H1 (cell line): ENCODE results near the gene TMEM255B. TPM values are rescaled to one million over a fixed set of nuclear protein-coding genes. Genes with fewer than 3 reads are reported as not detected.

Experiments
- CTCF ChIA-PET: fragments of 300-600 bp; sonication (Branson Sonifier 250); formaldehyde crosslinking; loops from one replicate; lab custom pipeline; 2021; ENCODE audit not compliant: partially characterized antibody; lab: Charles Lee
- POLR2A ChIA-PET: fragments of 300-600 bp; sonication (Branson Sonifier 250); formaldehyde crosslinking; loops from one replicate; lab custom pipeline; 2021; ENCODE audit warnings: inconsistent platforms; ENCODE audit not compliant: partially characterized antibody; lab: Charles Lee
- DNase-seq, 2 experiments: peaks; one replicate each; pipeline versions ENCODE4 v3.0.0 to v3.0.0-alpha.2; 2010 to 2022; ENCODE audit warnings: low spot score in 2 of 2, low read depth in 1 of 2, mixed read lengths in 1 of 2
- FAIRE-seq: peaks from 2 replicates; lab custom pipeline; 2011; peaks lifted over from hg19 to GRCh38; lab: Jason Lieb, UNC
- H2AFZ ChIP-seq: 2 replicates; pipeline ENCODE4 v1.8.1; 2012; ENCODE audit warnings: low read length, inconsistent platforms
- H2AK5ac ChIP-seq: 2 replicates; pipeline ENCODE4 v1.6.1; 2013; ENCODE audit warnings: low read depth, low read length
- H2BK120ac ChIP-seq: replicated peaks from 2 replicates; pipeline ENCODE3; 2013; ENCODE audit warnings: low read depth, low read length, inconsistent platforms
- H2BK12ac ChIP-seq: 2 replicates; pipeline ENCODE4 v1.6.1; 2013; ENCODE audit warnings: low read depth, low read length
- H2BK15ac ChIP-seq: 2 replicates; pipeline ENCODE4 v1.6.1; 2013; ENCODE audit warnings: low read length
- H2BK20ac ChIP-seq: 2 replicates; pipeline ENCODE4 v1.6.1; 2013; ENCODE audit warnings: low read length
- H2BK5ac ChIP-seq: 2 replicates; pipeline ENCODE4 v1.6.1; 2013; ENCODE audit warnings: low read depth, low read length
- H3K14ac ChIP-seq: 2 replicates; pipeline ENCODE4 v1.6.1; 2013; ENCODE audit warnings: inconsistent platforms; ENCODE audit not compliant: insufficient read length
- H3K18ac ChIP-seq: 2 replicates; pipeline ENCODE4 v1.6.1; 2013; ENCODE audit warnings: low read length; ENCODE audit errors: extremely low read depth
- H3K23ac ChIP-seq: 2 replicates; pipeline ENCODE4 v1.6.1; 2013; ENCODE audit warnings: inconsistent platforms; ENCODE audit not compliant: insufficient read length
- H3K23me2 ChIP-seq: 2 replicates; pipeline ENCODE4 v1.6.1; 2013; ENCODE audit warnings: low read depth, low read length
- H3K27ac ChIP-seq: 2 replicates; pipeline ENCODE4 v1.6.1; 2011; ENCODE audit warnings: low read depth, low read length, inconsistent platforms
- H3K27me3 ChIP-seq, 4 experiments: replicated peaks in 1 of 4; 1 replicate in 1 of 4; 2 replicates in 3 of 4; pipeline versions ENCODE4 v1.6.1 to v1.8.1; 2011 to 2013; ENCODE audit warnings: low read length in 3 of 4, mild to moderate bottlenecking in 3 of 4, inconsistent platforms in 2 of 4, mixed read lengths in 2 of 4, moderate library complexity in 1 of 4; ENCODE audit not compliant: control insufficient read depth in 3 of 4, insufficient read depth in 3 of 4; ENCODE audit errors: extremely low read depth in 1 of 4
- H3K36me3 ChIP-seq, 4 experiments: 2 replicates each; pipeline versions ENCODE4 v1.6.1 to v1.8.1; 2011 to 2013; ENCODE audit warnings: mild to moderate bottlenecking in 4 of 4, low read length in 3 of 4, moderate library complexity in 2 of 4, control low read depth in 1 of 4, inconsistent platforms in 1 of 4; ENCODE audit not compliant: insufficient read depth in 4 of 4, control insufficient read depth in 2 of 4
- H3K4ac ChIP-seq: replicated peaks from 2 replicates; pipeline ENCODE3; 2013; ENCODE audit warnings: low read length, low read depth, mixed read lengths, inconsistent platforms; ENCODE audit not compliant: insufficient read length
- H3K4me1 ChIP-seq, 4 experiments: replicated peaks in 1 of 4; 1 replicate in 1 of 4; 2 replicates in 3 of 4; pipeline versions ENCODE4 v1.6.1 to v1.8.1; 2011 to 2013; ENCODE audit warnings: low read length in 3 of 4, inconsistent platforms in 2 of 4, mixed read lengths in 1 of 4; ENCODE audit not compliant: insufficient read depth in 4 of 4, control insufficient read depth in 3 of 4
- H3K4me2 ChIP-seq, 2 experiments: 2 replicates each; pipeline versions ENCODE4 v1.6.1 to v1.8.1; 2011 to 2013; ENCODE audit warnings: low read depth in 2 of 2, low read length in 2 of 2, control low read depth in 1 of 2, inconsistent platforms in 1 of 2, mild to moderate bottlenecking in 1 of 2; ENCODE audit not compliant: insufficient read depth in 1 of 2
- H3K4me3 ChIP-seq, 4 experiments: fragments of 200-600, 300-600 bp in 1 of 4; sonication (generic), shearing (Covaris generic), sonication (Bioruptor Twin) in 1 of 4; 2 replicates each; pipeline versions ENCODE4 v1.5.1 to v1.8.1; 2011 to 2016; ENCODE audit warnings: low read length in 4 of 4, low read depth in 3 of 4, control low read depth in 2 of 4, inconsistent platforms in 2 of 4, mild to moderate bottlenecking in 2 of 4, mixed read lengths in 1 of 4, moderate library complexity in 1 of 4; ENCODE audit not compliant: insufficient read depth in 2 of 4; ENCODE audit errors: extremely low read depth in 1 of 4
- H3K56ac ChIP-seq: replicated peaks from 2 replicates; pipeline ENCODE3; 2013; ENCODE audit warnings: low read depth, mild to moderate bottlenecking, mixed read lengths, low read length, inconsistent platforms; ENCODE audit not compliant: insufficient read length
- H3K79me1 ChIP-seq: 2 replicates; pipeline ENCODE4 v1.6.1; 2013; ENCODE audit warnings: low read depth, low read length, control low read depth
- H3K79me2 ChIP-seq, 2 experiments: 2 replicates each; pipeline versions ENCODE4 v1.6.1 to v1.8.1; 2012 to 2013; ENCODE audit warnings: low read length in 2 of 2, mild to moderate bottlenecking in 2 of 2, inconsistent platforms in 1 of 2; ENCODE audit not compliant: insufficient read depth in 2 of 2, control insufficient read depth in 1 of 2
- H3K9ac ChIP-seq, 4 experiments: replicated peaks in 1 of 4; 1 replicate in 1 of 4; 2 replicates in 3 of 4; pipeline versions ENCODE4 v1.6.1 to v1.8.1; 2011 to 2013; ENCODE audit warnings: low read depth in 3 of 4, low read length in 3 of 4, control low read depth in 2 of 4, mild to moderate bottlenecking in 2 of 4, moderate library complexity in 2 of 4, inconsistent platforms in 1 of 4; ENCODE audit errors: extremely low read depth in 1 of 4
- H3K9me3 ChIP-seq, 2 experiments: 2 replicates each; pipeline versions ENCODE4 v1.6.1 to v1.8.1; 2012 to 2013; ENCODE audit warnings: mild to moderate bottlenecking in 2 of 2, moderate library complexity in 2 of 2, control low read depth in 1 of 2, inconsistent platforms in 1 of 2, low read depth in 1 of 2, low read length in 1 of 2, mixed read lengths in 1 of 2; ENCODE audit not compliant: insufficient read depth in 2 of 2
- H4K20me1 ChIP-seq, 2 experiments: replicated peaks in 1 of 2; 2 replicates each; pipeline versions ENCODE3 to v1.8.1; 2011 to 2013; ENCODE audit warnings: inconsistent platforms in 2 of 2, low read length in 2 of 2, mild to moderate bottlenecking in 1 of 2; ENCODE audit not compliant: insufficient read depth in 2 of 2, control insufficient read depth in 1 of 2
- H4K5ac ChIP-seq: 2 replicates; pipeline ENCODE4 v1.6.1; 2013; ENCODE audit warnings: low read length, low read depth, mixed read lengths, inconsistent platforms; ENCODE audit not compliant: insufficient read length
- H4K8ac ChIP-seq: 2 replicates; pipeline ENCODE4 v1.8.0; 2013; ENCODE audit warnings: mild to moderate bottlenecking, moderate library complexity, low read length, inconsistent platforms; ENCODE audit not compliant: insufficient read depth; ENCODE audit errors: extremely low read depth
- H4K91ac ChIP-seq: replicated peaks from 2 replicates; pipeline ENCODE3; 2013; ENCODE audit warnings: low read length, mixed read lengths, inconsistent platforms; ENCODE audit not compliant: insufficient read length
- SP4 ChIP-seq: IDR thresholded peaks from 2 replicates; pipeline ENCODE4 v1.6.1; 2012; ENCODE audit warnings: low read length, inconsistent platforms
- WGBS, 2 experiments: shearing (Covaris generic) in 1 of 2; methylation state at CpG; one replicate each; pipeline versions ENCODE4 v1.1.6 to v1.1.7; 2013 to 2015; ENCODE audit warnings: low lambda C conversion rate in 2 of 2, mixed read lengths in 2 of 2, inconsistent platforms in 1 of 2, low coverage in 1 of 2, missing lambda C conversion rate in 1 of 2; ENCODE audit not compliant: insufficient replicate concordance in 2 of 2, insufficient coverage in 1 of 2, insufficient read length in 1 of 2; ENCODE audit errors: extremely low coverage in 1 of 2, missing lambda C conversion rate in 1 of 2; 5-methylcytosine and 5-hydroxymethylcytosine counted together
- polyA plus RNA-seq, 7 experiments: library from polyadenylated mRNA; depleted of rRNA in 3 of 7; stranded (reverse) in 5 of 7; unstranded in 2 of 7; fragments of >200 nt in 5 of 7; fragments of 200-250 nt in 2 of 7; gene quantifications; 1 replicate in 5 of 7; 2 replicates in 1 of 7; 4 replicates in 1 of 7; pipeline versions ENCODE4 v1.2.1 to v1.2.3, GENCODE V29; 2011 to 2013; ENCODE audit warnings: missing spikeins in 2 of 7, mixed read lengths in 2 of 7
- total RNA-seq: library from RNA; stranded (reverse); fragmentation: NEBNext Ultra II Directional; extraction: Animal tissue kit (Norgen Biotek cat#: 25700); gene quantifications from 2 replicates; pipeline ENCODE4 v1.2.1, GENCODE V29; 2021

Gene TMEM255B
- total and polyA plus RNA-seq, 2 of the 8 experiments (the other 6 are each of a cell fraction or from before 2014, with no cell fraction given): 3.4 to 4.4 TPM

GRCh38 chr13:113769106-113769505 lies 10.1 kb downstream of the TMEM255B start:
- H4K91ac ChIP-seq: no peak overlapping the region
- no peak overlapping the region for H2AK5ac ChIP-seq
- H2BK5ac ChIP-seq: no peak overlapping the region
- no peak overlapping the region for H3K56ac ChIP-seq
- H3K79me1 ChIP-seq: no peaks in the 10 kb centered on the region
- H2BK20ac ChIP-seq: no peak overlapping the region
- H3K27me3 ChIP-seq: no peaks in the 10 kb centered on the region
- H3K4me1 ChIP-seq: peaks cover 0 to 6% (median 2%) of the 10 kb centered on the region in 4 experiments; a peak in 2 of 7 replicates
- no peak overlapping the region for H2BK15ac ChIP-seq
- no peak overlapping the region for H3K14ac ChIP-seq
- no peak overlapping the region for H2BK12ac ChIP-seq
- H4K5ac ChIP-seq: no peak overlapping the region
- ChIA-PET POLR2A (no interaction called here), CTCF (interaction anchor here (0.5 to 3.0 kb wide), 2 partner anchors 27 to 166 kb away, joined by 4 to 7 read pairs; no protein-coding TSS in a partner anchor)
- no peak overlapping the region for H3K27ac ChIP-seq
- H4K20me1 ChIP-seq: no peaks in the 10 kb centered on the region
- no peaks in the 10 kb centered on the region for H3K36me3 ChIP-seq
- WGBS, 2 experiments: 73% methylated on average over 5 of the region's 5 CpGs; no CpG with 5 or more reads in 1 of the 2 experiments
- H4K8ac ChIP-seq: no peak overlapping the region; the same call in 1 of the 2 replicates
- no peak overlapping the region for H3K4ac ChIP-seq
- no peak overlapping the region for H3K4me3 ChIP-seq
- H3K4me2 ChIP-seq: no peak overlapping the region
- no peaks in the 10 kb centered on the region for H3K23me2 ChIP-seq
- H2AFZ ChIP-seq: no peak overlapping the region
- FAIRE-seq (no peak), DNase-seq (no peak)
- H2BK120ac ChIP-seq: no peak overlapping the region
- no peak overlapping the region for H3K9ac ChIP-seq
- no peaks in the 10 kb centered on the region for H3K9me3 ChIP-seq
- H3K18ac ChIP-seq: no peak overlapping the region
- no peak overlapping the region for H3K23ac ChIP-seq
- no peaks in the 10 kb centered on the region for H3K79me2 ChIP-seq
- no peak for TF ChIP-seq SP4
